ENCODE measurements around the gene UNC45A. TPM values are rescaled to one million over a fixed set of nuclear protein-coding genes. Genes with fewer than 3 reads are reported as not detected.

UNC45A gene
- total and polyA plus RNA-seq, 2 of the 13 experiments (the other 11 are each of a cell fraction or from before 2014, with no cell fraction given), result 33.8 to 39.7 TPM

- TF ChIP-seq ZHX2 (IDR thresholded peaks at IDR 0.05; ENCODE audit: low read depth) (no peak), ZHX2 (CRISPR knock-in tag; IDR thresholded peaks at IDR 0.05; ENCODE audit: borderline replicate concordance) (0 out of 2 replicates have a peak, but pooled peaks have one; percentile 6), ZMYM2 (CRISPR knock-in tag; IDR thresholded peaks at IDR 0.05) (no peak), ZNF747 (CRISPR knock-in tag; IDR thresholded peaks at IDR 0.05; ENCODE audit: borderline replicate concordance) (no peak), CCDC6 (CRISPR knock-in tag; IDR thresholded peaks at IDR 0.05) (no peak), ZBTB14 (CRISPR knock-in tag; IDR thresholded peaks at IDR 0.05) (no peak), ZNF724P (CRISPR knock-in tag; IDR thresholded peaks at IDR 0.05; ENCODE audit: borderline replicate concordance) (no peak), ZNF772 (CRISPR knock-in tag; IDR thresholded peaks at IDR 0.05) (0 out of 2 replicates have a peak, but pooled peaks have one; percentile 3), ZSCAN29 (CRISPR knock-in tag; conservative IDR thresholded peaks at IDR 0.05) (no peak), NFKBIZ (CRISPR knock-in tag; IDR thresholded peaks at IDR 0.05) (no peak), ZBTB25 (CRISPR knock-in tag; IDR thresholded peaks at IDR 0.05) (no peak)
Measured at GRCh38 chr15:90932660-90932991, 2.5 kb upstream of the UNC45A start (continued).

Measured in HepG2 (cell line).